PC-9 (cell line): Measurements from ENCODE around the gene SRGAP3.

ENCODE experiments used
- EZH2 ChIP-seq: fragments of 200-600 bp; sonication (generic); IDR thresholded peaks from 2 replicates; pipeline ENCODE4 v1.8.0; 2017; ENCODE audit warnings: antibody characterized with exemption, low read depth
- TF ChIP-seq, protein P1 (sequence below): fragments of 200-600 bp; sonication (generic); conservative IDR thresholded peaks from 2 replicates; pipeline ENCODE4 v1.6.1; 2017; ENCODE audit warnings: mixed run types, antibody characterized with exemption, mild to moderate bottlenecking, moderate library complexity

DNA sequence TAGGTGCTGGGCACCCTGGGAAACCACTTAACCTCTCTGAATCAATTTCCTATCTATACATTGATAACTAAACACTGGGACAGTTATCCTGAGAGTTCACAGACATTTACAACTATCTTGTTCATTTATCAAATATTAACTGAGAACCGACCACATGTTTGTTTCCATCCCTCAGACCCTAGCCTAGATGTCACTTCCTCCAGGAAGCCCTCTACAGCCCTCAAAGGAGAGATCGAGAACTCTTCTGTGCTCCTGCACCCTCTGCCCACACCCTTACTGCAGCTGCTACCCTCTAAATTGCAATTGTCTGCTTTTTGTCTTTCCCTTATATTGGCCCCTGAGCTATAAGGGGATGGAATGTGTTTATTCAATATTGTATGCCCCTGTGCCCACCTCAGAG, 46.1 kb downstream of the SRGAP3 start:
- TF ChIP-seq, protein P1, sequence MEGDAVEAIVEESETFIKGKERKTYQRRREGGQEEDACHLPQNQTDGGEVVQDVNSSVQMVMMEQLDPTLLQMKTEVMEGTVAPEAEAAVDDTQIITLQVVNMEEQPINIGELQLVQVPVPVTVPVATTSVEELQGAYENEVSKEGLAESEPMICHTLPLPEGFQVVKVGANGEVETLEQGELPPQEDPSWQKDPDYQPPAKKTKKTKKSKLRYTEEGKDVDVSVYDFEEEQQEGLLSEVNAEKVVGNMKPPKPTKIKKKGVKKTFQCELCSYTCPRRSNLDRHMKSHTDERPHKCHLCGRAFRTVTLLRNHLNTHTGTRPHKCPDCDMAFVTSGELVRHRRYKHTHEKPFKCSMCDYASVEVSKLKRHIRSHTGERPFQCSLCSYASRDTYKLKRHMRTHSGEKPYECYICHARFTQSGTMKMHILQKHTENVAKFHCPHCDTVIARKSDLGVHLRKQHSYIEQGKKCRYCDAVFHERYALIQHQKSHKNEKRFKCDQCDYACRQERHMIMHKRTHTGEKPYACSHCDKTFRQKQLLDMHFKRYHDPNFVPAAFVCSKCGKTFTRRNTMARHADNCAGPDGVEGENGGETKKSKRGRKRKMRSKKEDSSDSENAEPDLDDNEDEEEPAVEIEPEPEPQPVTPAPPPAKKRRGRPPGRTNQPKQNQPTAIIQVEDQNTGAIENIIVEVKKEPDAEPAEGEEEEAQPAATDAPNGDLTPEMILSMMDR = no peak
- TF ChIP-seq EZH2 = no peak
